Testis (tissue), 3 donors: Measurements from ENCODE around the gene SRCIN1. TPM values are rescaled to one million over a fixed set of nuclear protein-coding genes. Genes with fewer than 3 reads are reported as not detected.

Source experiments
- DNase-seq: peaks from one replicate; pipeline ENCODE4 v3.0.0-alpha.2; 2019
- H3K27ac ChIP-seq, 2 donors: fragments of 200-600 bp; sonication (generic); one replicate each; pipeline ENCODE4 v1.5.1; 2019
- H3K27me3 ChIP-seq: fragments of 200-600 bp; sonication (generic); one replicate; pipeline ENCODE4 v1.5.1; 2019
- H3K36me3 ChIP-seq: fragments of 200-600 bp; sonication (generic); one replicate; pipeline ENCODE4 v1.5.1; 2017; ENCODE audit warnings: low read depth; ENCODE audit errors: missing control alignments
- H3K4me1 ChIP-seq: fragments of 200-600 bp; sonication (generic); one replicate; pipeline ENCODE4 v1.5.1; 2019
- H3K4me3 ChIP-seq, 2 donors: fragments of 200-600 bp; sonication (generic); one replicate each; pipeline ENCODE4 v1.5.1; 2017 to 2019
- H3K9me3 ChIP-seq: fragments of 200-600 bp; sonication (generic); one replicate; pipeline ENCODE4 v1.5.1; 2017
- POLR2A ChIP-seq: fragments of 450-650 bp; IDR thresholded peaks from one replicate; pipeline ENCODE4 v1.6.1; 2017; ENCODE audit warnings: antibody characterized with exemption, mild to moderate bottlenecking, moderate library complexity
- WGBS, 2 donors: methylation state at CpG; one replicate each; pipeline ENCODE4 v1.1.5; 2018; 5-methylcytosine and 5-hydroxymethylcytosine counted together
- intact Hi-C: fragments of 100-400 bp; cut with DNase I; formaldehyde crosslinking; loops from one replicate; pipeline ENCODE4 v1.15.1; 2023; ENCODE audit warnings: low total_unique reads
- polyA plus RNA-seq: library from polyadenylated mRNA; stranded (reverse); fragments of 350-450 nt; fragmentation: Illumina TruSeq; extraction: RNeasy Lipid Tissue Mini Kit (QIAGEN cat#74804); gene quantifications from one replicate; pipeline ENCODE4 v1.2.3, GENCODE V29; 2014; ENCODE audit warnings: low read depth, low replicate concordance; ENCODE audit not compliant: insufficient read depth
- total RNA-seq, 2 donors: library from RNA; depleted of rRNA; stranded (reverse); fragments of >200 nt; gene quantifications; one replicate each; pipeline ENCODE4 v1.2.3, GENCODE V29; 2016
- TF ChIP-seq, protein P1 (sequence below), 3 experiments: fragments of 450-650 bp in 2 of 3; fragments of 200-600 bp in 1 of 3; sonication (generic) in 1 of 3; IDR thresholded peaks; one replicate each; pipeline ENCODE4 v1.5.1; 2016 to 2019; ENCODE audit warnings: antibody characterized with exemption in 3 of 3, mild to moderate bottlenecking in 2 of 3, moderate library complexity in 1 of 3

SRCIN1 gene
- total and polyA plus RNA-seq, 3 donors from 2014 or later = 3.2 to 8.9 (median 6.2) TPM

DNA sequence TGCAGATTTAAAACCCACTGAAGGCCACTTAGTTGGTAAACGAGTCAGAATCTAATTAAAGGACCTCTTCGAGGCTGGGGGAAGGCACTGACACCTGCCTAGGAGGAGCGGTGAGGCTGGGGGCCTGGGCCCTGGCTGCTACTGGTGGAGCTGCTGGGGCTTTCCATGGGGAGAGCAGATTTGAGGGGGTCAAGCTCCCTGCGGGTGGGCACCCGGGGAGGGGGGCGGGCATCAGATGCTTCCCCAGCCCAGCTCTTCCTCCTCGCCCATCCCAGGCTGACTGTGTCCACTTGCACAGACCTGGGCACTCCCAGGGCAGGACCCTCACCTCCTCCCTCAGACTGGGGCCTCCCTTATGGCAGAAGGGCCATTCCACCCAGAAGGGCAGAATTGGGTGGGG, 19.0 kb downstream of the SRCIN1 start:
- no peak for DNase-seq
- H3K9me3 ChIP-seq = no peaks in the 10 kb centered on the region
- no peaks in the 10 kb centered on the region for H3K27me3 ChIP-seq
- no peaks in the 10 kb centered on the region for H3K4me1 ChIP-seq
- H3K4me3 ChIP-seq = no peak overlapping the region
- intact Hi-C loops = no loop called here
- 86 to 90% methylated on average over 4 to 7 of the region's 7 CpGs for WGBS, 2 donors
- TF ChIP-seq, protein P1, sequence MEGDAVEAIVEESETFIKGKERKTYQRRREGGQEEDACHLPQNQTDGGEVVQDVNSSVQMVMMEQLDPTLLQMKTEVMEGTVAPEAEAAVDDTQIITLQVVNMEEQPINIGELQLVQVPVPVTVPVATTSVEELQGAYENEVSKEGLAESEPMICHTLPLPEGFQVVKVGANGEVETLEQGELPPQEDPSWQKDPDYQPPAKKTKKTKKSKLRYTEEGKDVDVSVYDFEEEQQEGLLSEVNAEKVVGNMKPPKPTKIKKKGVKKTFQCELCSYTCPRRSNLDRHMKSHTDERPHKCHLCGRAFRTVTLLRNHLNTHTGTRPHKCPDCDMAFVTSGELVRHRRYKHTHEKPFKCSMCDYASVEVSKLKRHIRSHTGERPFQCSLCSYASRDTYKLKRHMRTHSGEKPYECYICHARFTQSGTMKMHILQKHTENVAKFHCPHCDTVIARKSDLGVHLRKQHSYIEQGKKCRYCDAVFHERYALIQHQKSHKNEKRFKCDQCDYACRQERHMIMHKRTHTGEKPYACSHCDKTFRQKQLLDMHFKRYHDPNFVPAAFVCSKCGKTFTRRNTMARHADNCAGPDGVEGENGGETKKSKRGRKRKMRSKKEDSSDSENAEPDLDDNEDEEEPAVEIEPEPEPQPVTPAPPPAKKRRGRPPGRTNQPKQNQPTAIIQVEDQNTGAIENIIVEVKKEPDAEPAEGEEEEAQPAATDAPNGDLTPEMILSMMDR (IDR thresholded peaks at IDR 0.05) = no peak
- no peak for TF ChIP-seq POLR2A
- no peaks in the 10 kb centered on the region for H3K36me3 ChIP-seq
- no peak overlapping the region for H3K27ac ChIP-seq

GRCh38 chr17:38585918-38586529, 19.7 kb downstream of the SRCIN1 start:
- WGBS, 2 donors = 83 to 86% methylated on average over 1 to 7 of the region's 7 CpGs

DNA sequence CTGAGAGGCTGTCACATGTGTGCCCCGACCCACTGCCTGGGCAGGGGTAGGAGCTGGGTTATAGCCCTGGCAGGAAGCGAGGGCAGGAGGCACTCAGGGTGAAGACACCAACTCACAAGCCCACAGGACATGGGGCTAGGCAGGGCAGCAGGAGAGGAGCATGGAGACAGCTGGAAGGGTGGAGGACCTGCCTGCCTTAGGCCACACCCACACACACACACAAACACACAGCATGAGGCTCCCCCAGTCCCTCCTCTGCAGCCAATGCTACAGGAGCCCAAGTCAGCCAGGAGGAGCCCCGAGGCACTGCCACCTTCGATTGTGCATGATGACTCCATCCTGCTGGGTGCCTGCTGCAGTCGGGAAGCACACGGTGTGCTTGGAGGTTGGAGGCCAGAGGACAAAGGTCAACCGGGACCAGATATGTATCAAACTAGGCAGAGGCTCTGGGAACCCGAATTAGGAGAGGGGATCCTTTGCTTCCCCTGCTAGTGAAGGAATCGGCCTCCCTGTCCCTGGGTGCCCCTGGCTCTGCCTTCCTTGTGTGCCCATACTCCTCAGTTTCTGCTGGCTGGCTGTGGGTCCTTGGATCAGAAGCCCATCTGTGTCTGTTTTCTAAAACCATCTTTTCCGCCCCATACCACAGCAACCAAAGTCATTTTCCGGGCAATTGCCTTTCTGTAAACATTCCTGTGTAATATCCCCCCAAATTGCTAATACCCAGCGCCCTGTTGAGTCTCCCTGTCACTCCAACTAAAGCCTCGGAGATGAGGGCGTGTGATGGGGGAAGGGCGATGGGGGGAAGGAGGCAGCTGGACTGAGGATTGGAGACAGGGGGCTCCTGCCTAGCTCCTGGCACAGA, 20.5 kb downstream of the SRCIN1 start:
- Histone ChIP-seq H3K4me1 (no peaks in the 10 kb centered on the region), H3K9me3 (no peaks in the 10 kb centered on the region), H3K27ac (no peak overlapping the region), H3K27me3 (no peaks in the 10 kb centered on the region), H3K36me3 (no peaks in the 10 kb centered on the region), H3K4me3 (no peak overlapping the region)
- no peak for DNase-seq
- 65 to 83% methylated on average over 10 to 15 of the region's 15 CpGs for WGBS, 2 donors
- TF ChIP-seq, protein P1 (IDR thresholded peaks at IDR 0.05) = no peak
- TF ChIP-seq POLR2A = no peak
- intact Hi-C loops = no loop called here

More at GRCh38 chr17:38585918-38586529, 19.7 kb downstream of the SRCIN1 start:
- Histone ChIP-seq H3K27me3 (no peaks in the 10 kb centered on the region), H3K4me1 (no peaks in the 10 kb centered on the region), H3K9me3 (no peaks in the 10 kb centered on the region), H3K27ac (no peak overlapping the region), H3K36me3 (no peaks in the 10 kb centered on the region), H3K4me3 (no peak overlapping the region)
- DNase-seq = no peak
- TF ChIP-seq, protein P1 (IDR thresholded peaks at IDR 0.05) = no peak
- TF ChIP-seq POLR2A = no peak
- intact Hi-C loops = no loop called here

DNA sequence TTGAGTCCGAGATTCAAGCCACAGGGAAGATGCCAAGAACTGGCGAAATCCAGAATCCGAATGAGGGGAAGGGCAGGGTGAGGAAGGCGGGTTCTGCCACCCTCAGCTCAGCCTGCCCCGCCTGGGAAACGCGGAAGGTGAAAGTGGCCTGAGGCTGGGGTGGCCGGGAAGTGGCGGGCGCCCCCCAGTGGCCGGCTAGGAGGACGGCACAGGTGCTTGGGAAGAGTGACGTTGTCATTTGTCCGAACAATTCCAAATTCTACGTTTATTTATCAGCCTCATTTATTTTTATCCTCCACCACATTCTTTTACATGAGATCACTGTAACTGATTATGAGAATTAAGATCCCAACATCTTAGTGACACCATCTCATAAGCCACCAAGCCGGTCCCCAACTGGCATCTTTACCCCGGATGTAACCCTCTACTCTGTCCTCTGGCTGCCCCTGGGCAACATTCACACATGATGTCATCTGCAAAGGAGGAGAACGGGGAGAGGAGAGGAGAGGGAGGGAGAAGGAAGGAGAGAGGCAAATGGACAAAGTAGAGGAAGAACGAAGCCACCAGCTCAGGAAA, 21.3 kb downstream of the SRCIN1 start:
- DNase-seq = peak; percentile 53
- intact Hi-C loops = no loop called here
- Histone ChIP-seq H3K27ac (no peak overlapping the region), H3K4me1 (no peaks in the 10 kb centered on the region), H3K36me3 (no peaks in the 10 kb centered on the region), H3K4me3 (no peak overlapping the region), H3K27me3 (no peaks in the 10 kb centered on the region), H3K9me3 (no peaks in the 10 kb centered on the region)
- WGBS, 2 donors = 36 to 37% methylated on average over 19 of the region's 19 CpGs
- TF ChIP-seq POLR2A = no peak
- TF ChIP-seq, protein P1 (IDR thresholded peaks at IDR 0.05) = peak; percentile 57 to 92 (median 69)
